Choroid plexus epithelial cell (primary cell): Measurements from ENCODE around the gene CNTN5.
A peak's percentile ranks its signal among the peaks of the same experiment; 100 is the strongest.

Experiments used
- DNase-seq: peaks from one replicate; pipeline ENCODE4 v3.0.0-alpha.2; 2010; ENCODE audit warnings: low read depth
- H3K4me3 ChIP-seq: 2 replicates; pipeline ENCODE4 v1.5.1; 2011; ENCODE audit warnings: low read depth, mild to moderate bottlenecking, control low read depth, low read length, moderate library complexity
- CTCF ChIP-seq: conservative IDR thresholded peaks from 2 replicates; pipeline ENCODE4 v1.5.1; 2011; ENCODE audit warnings: low read depth, mild to moderate bottlenecking, control low read depth, inconsistent platforms, low read length, moderate library complexity

The CNTN5 gene

GRCh38 chr11:99739464-99740089, 718.8 kb downstream of the CNTN5 start:
- no peak overlapping the region for H3K4me3 ChIP-seq
- peak; percentile 67 for TF ChIP-seq CTCF
- DNase-seq: peak; percentile 80

GRCh38 chr11:99742501-99742900, 721.8 kb downstream of the CNTN5 start:
- TF ChIP-seq CTCF: no peak
- no peak overlapping the region for H3K4me3 ChIP-seq
- no peak for DNase-seq

GRCh38 chr11:99759787-99760186, 739.0 kb downstream of the CNTN5 start:
- DNase-seq: no peak
- no peak overlapping the region for H3K4me3 ChIP-seq
- TF ChIP-seq CTCF: no peak

- H3K4me3 ChIP-seq: no peak overlapping the region
- TF ChIP-seq CTCF: no peak
- DNase-seq: peak; percentile 73
Measured at GRCh38 chr11:99766811-99767210, 746.1 kb downstream of the CNTN5 start.

- no peak overlapping the region for H3K4me3 ChIP-seq
- DNase-seq: peak; percentile 80
- TF ChIP-seq CTCF: no peak
Measured at GRCh38 chr11:99773646-99774045, 752.9 kb downstream of the CNTN5 start.

GRCh38 chr11:99781074-99781473, 760.3 kb downstream of the CNTN5 start:
- DNase-seq: peak; percentile 45
- no peak for TF ChIP-seq CTCF
- no peak overlapping the region for H3K4me3 ChIP-seq

GRCh38 chr11:99791354-99791753, 770.6 kb downstream of the CNTN5 start:
- no peak for DNase-seq
- no peak for TF ChIP-seq CTCF
- no peak overlapping the region for H3K4me3 ChIP-seq
